GM19023 (cell line): ENCODE results near the gene CABP1.
"Not testable (repeated sequence)": the region's sequence is repeated elsewhere in the genome, so short reads cannot be mapped to it uniquely, and the experiment has no call there.

Experiments used
- ATAC-seq: cut with Tn5 transposase; IDR thresholded peaks from one replicate; pipeline ENCODE4 v1.9.1; 2021; ENCODE audit warnings: mild to moderate bottlenecking, moderate library complexity; ENCODE audit not compliant: unreplicated experiment

The CABP1 gene

GRCh38 chr12:120639771-120640721, at the start of gene CABP1:
Gene CABP1 (plus strand): TSS chr12:120640626. CDS start chr12:120640686, 60 bp downstream.
- ATAC-seq: peak; percentile 64

GRCh38 chr12:120590741-120591407, 49.6 kb upstream of the CABP1 start:
- ATAC-seq: no peak

DNA sequence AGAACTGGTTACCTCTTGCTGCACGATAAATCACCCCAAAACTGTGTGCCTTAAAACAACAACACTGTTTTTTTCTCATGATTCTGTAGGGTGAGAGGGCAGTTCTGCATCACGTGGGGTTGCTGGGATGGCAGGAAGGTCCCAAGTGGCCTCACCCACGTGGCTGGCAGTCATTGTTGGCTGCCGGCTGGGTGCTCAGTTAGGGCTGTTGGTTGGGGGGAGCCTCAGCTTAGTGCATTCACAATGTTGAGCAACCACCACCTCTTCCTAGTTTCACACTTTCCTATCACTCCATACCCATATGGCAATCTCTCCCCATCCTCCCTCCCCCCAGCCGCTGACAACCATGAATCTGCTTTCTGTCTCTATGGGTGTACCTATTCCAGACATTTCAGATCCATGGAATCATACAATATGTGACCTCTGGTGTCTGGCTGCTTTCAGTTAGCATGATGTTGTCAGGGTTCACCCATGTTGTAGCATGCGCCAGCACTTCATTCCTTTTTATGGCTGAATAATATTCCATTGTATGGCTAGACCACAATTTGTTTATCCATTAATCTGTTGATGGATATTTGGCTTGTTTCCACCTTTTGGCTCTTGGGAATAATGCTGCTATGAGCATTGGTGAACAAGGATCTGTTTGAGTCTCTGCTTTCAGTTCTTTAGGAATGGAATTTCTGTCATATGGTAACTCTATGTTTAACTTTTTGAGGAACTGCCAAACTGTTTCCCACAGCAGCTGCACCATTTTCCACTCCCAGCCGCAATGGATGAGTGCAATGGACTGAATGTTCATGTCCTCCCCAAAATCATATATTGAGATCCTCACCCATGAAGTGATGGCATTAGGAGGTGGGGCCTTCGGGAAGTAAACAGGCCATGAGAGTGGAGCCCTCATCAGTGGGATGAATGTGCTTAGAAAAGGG, 48.0 kb upstream of the CABP1 start:
- ATAC-seq: no peak

- no peak for ATAC-seq
Measured at GRCh38 chr12:120596901-120597300, 43.5 kb upstream of the CABP1 start.

DNA sequence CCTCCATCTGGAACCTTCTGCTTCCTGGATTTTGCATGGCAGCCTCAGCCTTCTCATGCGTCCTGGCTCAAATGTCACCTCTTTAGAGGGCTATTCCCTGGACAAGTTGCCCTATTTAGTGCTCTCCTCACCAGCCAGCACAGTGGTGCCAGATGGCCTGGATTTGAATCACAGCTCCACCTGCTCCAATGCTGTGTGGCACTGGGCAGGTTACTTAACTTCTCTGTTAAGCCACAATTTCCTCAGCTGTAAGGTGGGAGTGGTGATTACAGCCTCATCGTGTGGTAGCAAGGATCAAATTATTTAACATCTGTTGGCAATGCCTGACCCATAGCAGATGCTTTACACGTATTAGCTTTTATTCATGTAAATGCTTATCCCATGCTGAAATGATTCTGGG, 42.6 kb upstream of the CABP1 start:
- ATAC-seq: no peak

- ATAC-seq: no peak
Measured at GRCh38 chr12:120598674-120599463, 41.6 kb upstream of the CABP1 start.

DNA sequence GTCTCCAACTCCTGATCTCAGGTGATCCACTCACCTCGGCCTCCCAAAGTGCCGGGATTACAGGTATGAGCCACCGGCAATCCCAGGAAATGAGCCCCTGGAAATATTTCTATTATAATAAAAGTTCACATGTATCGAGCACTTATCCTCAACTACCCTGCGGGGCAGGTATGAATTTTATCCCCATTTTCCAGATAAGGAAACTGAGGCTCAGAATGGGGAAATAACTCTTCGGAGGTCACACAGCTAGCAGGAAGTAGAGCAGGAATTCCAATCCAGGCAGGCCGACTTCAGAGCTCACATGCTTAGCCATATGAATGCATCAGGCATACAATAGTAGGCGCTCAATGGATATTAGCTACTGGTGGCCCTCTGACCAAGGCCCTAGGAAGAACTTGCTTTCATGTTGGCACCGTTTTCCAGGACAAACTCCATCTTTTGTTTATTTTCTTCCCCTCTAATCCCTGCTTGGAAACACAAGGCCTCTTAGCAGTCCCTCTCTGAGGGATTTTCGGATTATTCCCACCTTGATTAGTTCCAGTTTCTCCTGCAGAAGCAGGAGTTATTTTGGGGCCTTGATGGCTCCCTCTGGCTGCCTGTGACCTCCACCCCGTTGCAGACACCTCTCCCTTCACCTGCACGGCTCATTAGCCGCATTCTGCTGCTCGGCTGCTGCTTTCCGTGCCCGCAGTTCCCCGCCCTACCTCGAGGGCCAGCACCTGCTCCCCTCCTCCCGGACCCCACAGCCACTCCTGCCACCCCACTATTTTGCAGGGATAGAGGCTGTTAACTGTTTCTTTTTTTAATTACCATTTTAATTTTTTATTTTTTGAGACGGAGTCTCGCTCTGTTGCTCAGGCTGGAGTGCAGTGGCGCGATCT, 40.5 kb upstream of the CABP1 start:
- no peak for ATAC-seq

DNA sequence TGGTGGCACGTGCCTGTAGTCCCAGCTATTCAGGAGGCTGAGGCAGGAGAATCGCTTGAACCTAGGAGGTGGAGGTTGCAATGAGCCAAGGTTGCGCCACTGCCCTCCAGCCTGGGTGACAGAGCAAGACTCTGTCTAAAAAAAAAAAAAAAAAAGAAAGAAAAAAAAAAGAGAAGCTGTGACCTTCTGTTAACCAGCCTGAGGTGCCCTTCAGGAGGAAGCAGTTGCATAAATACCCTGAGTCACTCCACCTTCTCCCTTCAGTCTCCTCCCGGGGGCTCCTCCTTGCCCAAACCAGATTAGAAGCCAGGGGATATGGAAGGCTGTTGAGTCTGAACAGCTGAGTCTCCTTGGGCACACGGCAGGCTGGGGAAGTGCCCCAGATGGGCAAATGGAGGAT, 38.0 kb upstream of the CABP1 start:
- ATAC-seq: not testable (repeated sequence)

- ATAC-seq: no peak
Measured at GRCh38 chr12:120610560-120610959, 29.9 kb upstream of the CABP1 start.

- ATAC-seq: not testable (repeated sequence)
Measured at GRCh38 chr12:120611534-120611933, 28.9 kb upstream of the CABP1 start.

DNA sequence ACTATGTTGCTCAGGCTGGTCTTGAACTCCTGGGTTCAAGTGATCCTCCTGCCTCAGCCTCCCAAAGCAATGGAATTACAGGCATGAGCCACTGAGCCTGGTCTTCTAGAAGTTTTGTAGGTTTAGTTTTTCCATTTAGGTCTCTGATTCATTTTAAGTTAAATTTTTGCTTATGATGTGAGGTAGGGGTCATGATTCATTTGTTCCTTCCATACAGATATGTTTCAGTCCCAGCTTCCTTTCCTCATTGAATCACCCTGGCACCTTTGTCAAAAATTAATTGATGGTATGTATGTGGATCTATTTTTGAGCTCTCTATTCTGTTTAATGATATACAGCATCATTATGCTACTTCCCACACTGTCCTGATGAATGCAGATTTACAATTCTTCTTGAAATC, 25.6 kb upstream of the CABP1 start:
- ATAC-seq: no peak

DNA sequence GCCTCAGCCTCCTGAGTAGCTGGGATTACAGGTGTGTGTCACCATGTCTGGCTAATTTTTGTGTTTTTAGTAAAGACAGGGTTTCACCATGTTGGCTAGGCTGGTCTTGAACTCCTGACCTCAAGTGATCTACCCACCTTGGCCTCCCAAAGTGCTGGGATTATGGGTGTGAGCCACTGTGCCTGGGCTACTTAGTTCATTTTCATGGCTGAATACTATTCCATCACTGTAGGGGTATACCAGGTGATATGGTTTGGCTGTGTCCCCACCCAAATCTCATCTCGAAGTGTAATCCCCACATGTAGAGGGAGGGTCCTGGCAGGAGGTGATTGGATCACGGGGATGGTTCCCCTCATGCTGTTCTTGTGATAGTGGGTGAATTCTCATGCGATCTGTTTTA, 23.2 kb upstream of the CABP1 start:
- ATAC-seq: not testable (repeated sequence)

- not testable (repeated sequence) for ATAC-seq
Measured at GRCh38 chr12:120617767-120618166, 22.7 kb upstream of the CABP1 start.

GRCh38 chr12:120618954-120619615, 21.3 kb upstream of the CABP1 start:
- ATAC-seq: no peak

DNA sequence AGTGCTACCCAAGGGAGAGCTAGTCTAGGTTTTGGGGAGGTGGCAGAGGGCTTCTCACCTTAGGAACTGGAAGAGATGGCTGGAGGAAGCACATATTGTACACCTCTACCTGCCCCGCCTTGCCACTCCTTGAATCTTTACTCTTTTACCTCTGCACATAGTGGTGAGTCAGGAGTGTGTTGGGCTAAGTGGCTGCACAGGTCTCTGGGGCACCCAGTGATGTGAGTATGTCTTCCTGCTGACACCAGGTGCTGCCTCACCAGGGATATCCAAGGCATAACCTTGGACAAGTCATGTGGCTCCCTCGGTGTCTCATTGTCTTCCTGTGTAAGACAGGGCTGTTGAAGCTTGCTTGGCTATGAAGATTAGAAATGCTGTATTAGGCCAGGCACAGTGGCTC, 19.8 kb upstream of the CABP1 start:
- no peak for ATAC-seq

- ATAC-seq: no peak
Measured at GRCh38 chr12:120625557-120626419, 14.6 kb upstream of the CABP1 start.

DNA sequence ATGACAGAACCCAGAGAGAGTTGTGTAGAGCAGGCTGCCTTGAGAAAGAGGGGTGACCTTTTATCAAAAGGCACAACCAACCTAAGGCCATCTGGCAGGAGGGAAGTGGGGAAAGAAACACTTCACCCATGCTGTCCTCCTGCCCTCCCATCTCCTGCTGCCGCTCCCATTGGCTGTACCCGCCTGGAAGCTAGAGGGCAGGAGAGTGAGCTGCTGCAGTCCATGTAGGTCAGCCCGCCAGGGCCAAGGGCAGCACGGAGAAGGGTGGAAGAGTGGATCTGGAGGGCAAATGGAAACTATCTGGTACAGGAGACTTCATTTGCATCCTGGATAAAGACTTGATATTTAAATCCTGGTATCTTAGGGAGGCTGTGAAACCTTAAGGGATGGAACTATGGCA, 11.5 kb upstream of the CABP1 start:
- ATAC-seq: no peak
